ENCODE data around the gene PHF8. TPM values are rescaled to one million over a fixed set of nuclear protein-coding genes. Genes with fewer than 3 reads are reported as not detected.

PHF8 gene
- total and polyA plus RNA-seq, 4 donors = 12.3 to 59.7 (median 16.1) TPM

GRCh38 chrX:54093159-54093558 is 48.9 kb upstream of the PHF8 start:
- Histone ChIP-seq H3K27ac (ENCODE audit: low read depth in 1 of 2, low read length in 2 of 2) (no peak overlapping the region), H3K4me1 (ENCODE audit: control insufficient read depth in 4 of 4, insufficient read depth in 4 of 4, low read length in 3 of 4) (peaks cover 0 to 2% (median 0%) of the 10 kb centered on the region in 4 donors), H3K27me3 (ENCODE audit: control insufficient read depth in 4 of 4, insufficient read depth in 4 of 4, low read length in 3 of 4) (no peaks in the 10 kb centered on the region), H3K4me3 (ENCODE audit: low read depth in 1 of 3, low read length in 3 of 3) (no peak overlapping the region), H3K9me3 (ENCODE audit: control insufficient read depth in 4 of 4, low read length in 3 of 4) (no peaks in the 10 kb centered on the region), H3K36me3 (ENCODE audit: control insufficient read depth in 4 of 4, insufficient read depth in 3 of 4, low read depth in 1 of 4, low read length in 3 of 4) (peaks cover 0 to 4% (median 1%) of the 10 kb centered on the region in 4 donors), H3K9ac (ENCODE audit: low read depth in 1 of 2, low read length in 2 of 2) (no peak overlapping the region)
- DNase-seq (ENCODE audit: low spot score) = no peak
- TF ChIP-seq ATF3 (IDR thresholded peaks at IDR 0.05) (no peak), GABPA (IDR thresholded peaks at IDR 0.05 in 1 of 2, conservative IDR thresholded peaks at IDR 0.05 in 1 of 2) (no peak), FOXA2 (IDR thresholded peaks at IDR 0.05) (no peak), MAX (IDR thresholded peaks at IDR 0.05) (no peak), HNF4G (IDR thresholded peaks at IDR 0.05) (no peak), CTCF (IDR thresholded peaks at IDR 0.05; ENCODE audit: low read depth, low read length, missing input control) (no peak), HNF4A (conservative IDR thresholded peaks at IDR 0.05) (no peak), ZBTB33 (IDR thresholded peaks at IDR 0.05) (no peak), EGR1 (IDR thresholded peaks at IDR 0.05; ENCODE audit: low read depth in 2 of 2) (no peak), RXRA (IDR thresholded peaks at IDR 0.05) (no peak), RAD21 (IDR thresholded peaks at IDR 0.05) (no peak), REST (IDR thresholded peaks at IDR 0.05) (no peak)
- WGBS = 90% methylated on average over 1 of the region's 1 CpG

GRCh38 chrX:54090880-54091279 is 46.6 kb upstream of the PHF8 start:
- no peak overlapping the region for H3K4me3 ChIP-seq (ENCODE audit: low read depth in 1 of 3, low read length in 3 of 3)
- H3K27me3 ChIP-seq (ENCODE audit: control insufficient read depth in 4 of 4, insufficient read depth in 4 of 4, low read length in 3 of 4) = no peaks in the 10 kb centered on the region
- H3K9me3 ChIP-seq (ENCODE audit: control insufficient read depth in 4 of 4, low read length in 3 of 4) = no peaks in the 10 kb centered on the region
- no peak overlapping the region for H3K27ac ChIP-seq (ENCODE audit: low read depth in 1 of 2, low read length in 2 of 2)
- DNase-seq (ENCODE audit: low spot score) = no peak
- H3K4me1 ChIP-seq (ENCODE audit: control insufficient read depth in 4 of 4, insufficient read depth in 4 of 4, low read length in 3 of 4) = peaks cover 0 to 2% (median 0%) of the 10 kb centered on the region in 4 donors
- no peak for TF ChIP-seq YY1 (IDR thresholded peaks at IDR 0.05)
- TF ChIP-seq EGR1 (IDR thresholded peaks at IDR 0.05; ENCODE audit: low read depth in 2 of 2) = no peak
- TF ChIP-seq HNF4G (IDR thresholded peaks at IDR 0.05) = no peak
- TF ChIP-seq CTCF (IDR thresholded peaks at IDR 0.05; ENCODE audit: low read depth, low read length, missing input control) = no peak
- no peak for TF ChIP-seq REST (IDR thresholded peaks at IDR 0.05)
- H3K36me3 ChIP-seq (ENCODE audit: control insufficient read depth in 4 of 4, insufficient read depth in 3 of 4, low read depth in 1 of 4, low read length in 3 of 4) = peaks cover 0 to 4% (median 1%) of the 10 kb centered on the region in 4 donors
- no peak overlapping the region for H3K9ac ChIP-seq (ENCODE audit: low read depth in 1 of 2, low read length in 2 of 2)
- WGBS = 68% methylated on average over 2 of the region's 2 CpGs

Data from liver (tissue), 9 donors.